Measurements from ENCODE around the gene SPOCK1. TPM values are rescaled to one million over a fixed set of nuclear protein-coding genes. Genes with fewer than 3 reads are reported as not detected.
"Not testable (repeated sequence)": the region's sequence is repeated elsewhere in the genome, so short reads cannot be mapped to it uniquely, and the experiment has no call there.

SPOCK1 gene
- total RNA-seq, 1 experiment from 2014 or later, result 222 TPM

DNA sequence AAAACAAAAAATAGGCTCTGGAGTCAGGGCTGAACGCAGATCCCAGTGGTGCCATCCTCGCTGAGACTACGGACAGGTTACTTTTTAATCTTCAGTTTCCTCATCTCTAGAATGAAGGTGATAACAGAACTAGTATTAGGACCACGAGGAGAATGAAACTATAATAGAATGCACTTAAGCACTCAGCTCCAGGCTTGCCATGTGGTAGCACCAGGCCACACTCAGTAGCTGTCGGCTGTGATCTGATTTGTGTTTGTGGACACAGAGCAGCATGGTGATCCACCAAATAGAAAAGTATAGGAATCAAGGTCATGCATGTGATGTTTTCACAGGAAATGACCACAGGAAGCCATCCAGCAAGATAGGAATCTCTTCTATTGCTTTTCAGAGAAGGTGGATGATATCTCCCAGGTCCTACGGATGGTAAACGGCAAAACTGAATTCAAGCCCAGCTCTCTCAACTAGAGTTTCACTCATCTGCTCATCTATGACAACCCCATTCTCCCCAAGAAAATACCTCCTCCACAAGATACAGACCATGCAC is 498.0 kb downstream of the SPOCK1 start:
- DNase-seq (ENCODE audit: extremely low read depth, low read depth), result no peak

DNA sequence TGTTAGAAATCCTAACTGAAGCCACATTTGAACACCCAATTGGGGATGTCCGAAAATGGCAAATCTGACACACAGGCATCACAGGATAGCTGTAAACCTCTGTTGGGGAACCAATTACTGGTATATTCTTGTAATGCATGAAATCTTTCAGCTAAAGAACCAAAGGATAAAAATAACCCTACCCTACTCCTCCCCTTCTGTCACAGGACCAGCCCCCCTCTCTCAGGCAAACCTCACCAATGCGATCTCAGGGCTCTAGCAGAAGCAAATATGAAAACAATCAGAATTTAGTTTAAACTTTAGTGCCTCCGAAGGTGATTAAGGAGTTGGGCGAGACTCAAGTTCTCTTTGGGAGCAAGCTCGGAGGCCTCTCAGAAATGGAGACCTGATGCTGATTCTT is 499.3 kb downstream of the SPOCK1 start:
- no peak for DNase-seq (ENCODE audit: extremely low read depth, low read depth)

DNA sequence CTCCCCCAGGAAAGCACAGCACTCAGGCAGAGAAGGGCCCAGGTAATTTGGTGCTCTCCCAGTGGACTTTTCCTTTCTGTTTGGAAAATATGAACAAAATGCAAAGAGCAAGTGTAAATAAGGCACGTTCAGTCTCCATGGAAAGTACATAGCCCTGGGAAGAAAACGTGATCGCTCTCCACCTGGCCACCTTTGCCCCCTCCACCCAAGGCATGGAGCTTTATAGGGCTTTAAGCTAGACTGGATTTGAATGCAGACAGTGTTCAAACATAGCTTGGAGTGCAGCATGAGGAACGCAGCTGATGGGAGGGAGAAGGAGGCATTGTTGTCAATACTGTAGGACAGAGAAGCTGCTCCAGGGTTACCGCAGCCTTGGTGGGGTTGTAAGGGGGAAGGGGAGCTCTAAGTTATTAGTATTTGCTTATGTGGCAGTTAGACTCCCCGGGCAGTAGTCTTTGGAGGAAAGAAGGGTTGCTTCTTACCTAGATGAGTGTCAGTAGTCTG is 500.2 kb downstream of the SPOCK1 start:
- DNase-seq (ENCODE audit: extremely low read depth, low read depth), result no peak

DNA sequence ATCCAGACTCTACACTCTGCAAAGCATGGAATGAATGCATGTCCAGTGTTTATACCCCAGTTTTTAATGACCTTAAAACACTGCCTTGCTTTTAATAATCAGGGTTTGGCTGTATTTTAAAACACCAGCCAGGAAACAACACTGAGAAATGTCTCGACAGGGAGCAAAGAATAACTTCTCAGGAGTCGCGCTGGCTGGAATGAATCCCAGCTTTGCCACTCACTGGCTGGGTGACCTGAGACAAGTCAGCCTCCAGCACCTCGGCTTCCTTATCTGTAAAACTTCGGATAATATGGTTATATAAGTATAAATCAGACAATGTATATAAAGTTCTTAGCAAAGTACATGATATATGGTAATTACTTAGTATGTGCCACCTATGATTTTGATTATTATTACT is 505.0 kb downstream of the SPOCK1 start:
- no peak for DNase-seq (ENCODE audit: extremely low read depth, low read depth)

GRCh38 chr5:136992796-136993489 is 506.2 kb downstream of the SPOCK1 start:
- DNase-seq (ENCODE audit: extremely low read depth, low read depth), result no peak

GRCh38 chr5:136985785-136986475 is 513.2 kb downstream of the SPOCK1 start:
- no peak for DNase-seq (ENCODE audit: extremely low read depth, low read depth)

DNA sequence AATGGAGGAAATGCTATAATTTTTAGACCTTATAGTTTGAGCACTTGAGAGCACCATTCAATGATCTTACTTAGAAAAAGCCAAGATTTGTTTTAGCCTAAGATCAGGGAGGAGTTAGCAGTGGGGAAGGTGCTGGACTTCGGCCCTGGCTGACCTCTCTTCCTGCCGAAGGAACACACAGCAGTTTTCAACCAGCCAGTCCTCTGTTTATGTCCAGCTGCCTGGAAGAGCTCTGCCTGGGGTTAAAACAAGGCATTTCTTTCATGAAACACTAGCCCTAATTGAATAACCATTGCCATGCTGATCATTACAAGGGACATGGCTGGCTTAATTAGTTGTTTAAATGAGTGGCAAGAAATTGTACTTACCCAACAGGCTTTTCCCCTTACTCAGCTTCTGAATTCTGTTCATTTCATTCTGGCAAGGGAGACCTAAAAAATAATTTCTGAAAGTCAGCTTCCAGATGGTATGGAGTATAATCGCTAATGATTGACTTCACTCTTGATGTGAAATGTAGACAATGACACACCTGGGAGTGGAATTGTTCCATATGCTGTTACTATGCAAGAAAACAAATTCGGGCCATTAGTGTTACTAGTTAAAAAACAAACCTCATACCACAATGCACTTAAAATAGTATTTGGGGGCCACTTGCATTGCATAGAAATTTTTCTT is 514.2 kb downstream of the SPOCK1 start:
- DNase-seq (ENCODE audit: extremely low read depth, low read depth), result no peak

DNA sequence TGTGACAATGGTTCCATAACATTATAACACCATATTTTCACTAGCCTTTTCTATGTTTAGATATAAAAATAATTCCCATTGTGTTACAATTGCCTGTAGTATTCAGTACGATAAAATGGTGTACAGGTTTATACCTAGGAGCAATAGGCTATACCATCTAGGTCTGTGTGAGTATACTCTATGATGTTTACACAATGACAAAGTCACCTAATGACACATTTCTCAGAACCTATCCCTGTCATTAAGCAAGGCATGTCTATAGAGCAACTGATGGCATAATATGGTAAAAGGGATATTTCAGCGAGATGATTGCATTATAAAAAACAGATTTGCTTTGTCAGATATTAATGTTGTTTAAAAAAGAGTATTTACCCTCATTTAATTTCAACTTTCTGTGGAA is 517.2 kb downstream of the SPOCK1 start:
- no peak for DNase-seq (ENCODE audit: extremely low read depth, low read depth)

GRCh38 chr5:136979131-136979530 is 520.0 kb downstream of the SPOCK1 start:
- no peak for DNase-seq (ENCODE audit: extremely low read depth, low read depth)

- DNase-seq (ENCODE audit: extremely low read depth, low read depth), result no peak
Observed at GRCh38 chr5:136963504-136963903, 535.6 kb downstream of the SPOCK1 start.

DNA sequence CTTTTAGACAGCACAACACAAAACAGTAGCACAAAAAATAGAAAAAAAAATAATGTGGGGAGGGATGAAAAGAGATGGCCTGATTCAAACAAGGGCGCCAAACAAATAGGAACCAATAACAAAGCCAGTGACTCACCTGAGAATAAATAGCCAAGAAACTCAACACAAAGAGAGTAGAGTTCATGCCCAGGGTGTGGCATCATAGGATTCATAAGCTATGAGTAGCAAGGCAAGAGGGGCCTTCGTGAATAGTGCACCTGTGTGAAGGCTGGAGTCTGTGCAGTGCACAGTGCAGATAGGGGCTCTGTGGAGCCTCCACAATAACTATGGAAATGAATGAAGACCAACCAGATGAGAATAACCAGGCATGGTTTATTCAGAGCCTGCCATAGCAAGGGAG is 541.7 kb downstream of the SPOCK1 start:
- DNase-seq (ENCODE audit: extremely low read depth, low read depth), result no peak

DNA sequence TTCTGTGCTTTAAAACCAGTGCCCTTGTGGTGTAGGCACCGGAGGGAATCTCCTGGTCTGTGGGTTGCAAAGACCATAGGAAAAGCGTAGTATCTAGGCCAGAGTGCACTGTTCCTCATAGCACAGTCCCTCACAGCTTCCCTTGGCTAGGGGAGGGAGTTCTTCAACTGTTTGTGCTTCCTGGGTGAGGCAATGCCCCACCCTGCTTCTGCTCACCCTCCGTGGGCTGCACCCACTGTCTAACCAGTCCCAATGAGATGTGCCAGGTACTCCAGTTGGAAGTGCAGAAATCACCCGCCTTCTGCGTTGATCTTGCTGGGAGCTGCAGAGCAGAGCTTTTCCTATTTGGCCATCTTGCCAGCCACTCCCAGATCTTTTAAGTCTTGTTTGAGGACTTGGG is 545.0 kb downstream of the SPOCK1 start:
- DNase-seq (ENCODE audit: extremely low read depth, low read depth), result not testable (repeated sequence)

DNA sequence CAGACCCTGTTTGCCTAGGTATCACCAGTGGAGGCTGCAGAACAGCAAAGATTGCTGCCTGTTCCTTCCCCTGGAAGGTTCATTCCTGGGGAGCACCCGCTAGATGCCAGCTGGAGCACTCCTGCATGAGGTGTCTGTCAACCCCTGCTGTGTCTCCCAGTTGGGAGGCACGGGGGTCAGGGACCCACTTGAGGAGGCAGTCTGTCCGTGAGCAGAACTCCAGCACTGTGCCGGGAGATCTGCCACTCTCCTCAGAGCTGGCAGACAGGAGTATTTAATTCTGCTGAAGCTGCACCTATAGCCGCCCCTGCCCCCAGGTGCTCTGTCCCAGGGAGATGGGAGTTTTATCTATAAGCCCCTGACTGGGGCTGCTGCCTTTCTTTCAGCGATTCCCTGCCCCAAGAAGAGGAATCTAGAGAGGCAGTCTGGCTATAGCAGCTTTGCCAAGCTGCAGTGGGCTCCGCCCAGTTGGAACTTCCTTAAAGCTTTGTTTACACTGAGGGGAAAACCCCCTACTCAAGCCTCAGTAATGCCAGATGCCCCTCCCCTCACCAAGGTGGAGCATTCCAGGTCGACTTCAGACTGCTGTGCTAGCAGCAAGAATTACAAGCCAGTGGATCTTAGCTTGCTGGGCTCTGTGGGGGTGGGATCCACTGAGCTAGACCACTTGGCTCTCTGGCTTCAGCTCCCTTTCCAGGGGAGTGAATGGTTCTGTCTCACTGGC is 545.6 kb downstream of the SPOCK1 start:
- not testable (repeated sequence) for DNase-seq (ENCODE audit: extremely low read depth, low read depth)

GRCh38 chr5:136927571-136927970 is 571.6 kb downstream of the SPOCK1 start:
- DNase-seq (ENCODE audit: extremely low read depth, low read depth), result no peak

- no peak for DNase-seq (ENCODE audit: extremely low read depth, low read depth)
Observed at GRCh38 chr5:136926073-136926472, 573.1 kb downstream of the SPOCK1 start.

Small RNAs within 50 kb of the gene (small RNA-seq; reads per million reads assigned to genes)
- 0 reads per million in 2 experiments for gene RNA5SP193

Other genes with a start within 250 kb of the SPOCK1 start
- 3.2 and 5.0 TPM in 2 replicates for gene KLHL3, start 236.8 kb upstream of the SPOCK1 start, total RNA-seq (2014; rRNA removed; shearing (Covaris generic))

All from NCI-H460 (cell line).